GM12874 (cell line): Measurements from ENCODE around the gene ZNF445.

Experiments used
- CTCF ChIP-seq: IDR thresholded peaks from 2 replicates; pipeline ENCODE4 v1.5.1; 2011; ENCODE audit warnings: low read depth, mild to moderate bottlenecking, control low read depth, low read length, moderate library complexity; ENCODE audit not compliant: insufficient read depth

ZNF445 gene

GRCh38 chr3:44427683-44428082 lies 49.8 kb downstream of the ZNF445 start:
- no peak for TF ChIP-seq CTCF

GRCh38 chr3:44424758-44425157 lies 52.7 kb downstream of the ZNF445 start:
- TF ChIP-seq CTCF = no peak

- TF ChIP-seq CTCF = no peak
Observed at GRCh38 chr3:44421280-44421679, 56.2 kb downstream of the ZNF445 start.

GRCh38 chr3:44420676-44421075 lies 56.8 kb downstream of the ZNF445 start:
- no peak for TF ChIP-seq CTCF

- no peak for TF ChIP-seq CTCF
Observed at GRCh38 chr3:44419923-44420650, 57.4 kb downstream of the ZNF445 start.

- no peak for TF ChIP-seq CTCF
Observed at GRCh38 chr3:44419116-44419922, 58.2 kb downstream of the ZNF445 start.

GRCh38 chr3:44418549-44418948 lies 58.9 kb downstream of the ZNF445 start:
- TF ChIP-seq CTCF = peak; percentile 34; the same call in 1 of the 2 replicates
